GM15510 (cell line): Measurements from ENCODE around the gene ASCC3.

Experiments used
- POLR2A ChIP-seq: IDR thresholded peaks from 3 replicates; pipeline ENCODE4 v1.6.1; 2011; ENCODE audit warnings: borderline replicate concordance; ENCODE audit not compliant: insufficient read length; ENCODE audit errors: extremely low read depth

Gene ASCC3

DNA sequence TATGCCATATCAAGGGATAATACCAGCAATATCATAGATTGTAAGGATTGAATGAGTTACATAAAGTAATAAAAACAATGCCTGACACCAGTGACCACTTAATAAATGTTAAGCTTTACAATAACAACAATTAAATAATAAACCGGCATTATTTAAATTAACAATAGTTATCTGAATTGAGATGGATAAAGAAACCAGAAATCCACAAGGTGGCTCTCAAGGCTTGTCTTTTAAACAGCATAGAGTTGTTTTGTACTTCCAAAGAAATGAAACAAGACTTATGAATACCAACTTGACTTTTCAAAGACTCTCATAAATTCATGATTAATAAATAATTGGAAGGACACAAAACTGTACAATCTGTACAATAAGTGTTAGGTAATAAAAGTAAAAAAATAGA is 203.1 kb downstream of the ASCC3 start:
- no peak for TF ChIP-seq POLR2A

DNA sequence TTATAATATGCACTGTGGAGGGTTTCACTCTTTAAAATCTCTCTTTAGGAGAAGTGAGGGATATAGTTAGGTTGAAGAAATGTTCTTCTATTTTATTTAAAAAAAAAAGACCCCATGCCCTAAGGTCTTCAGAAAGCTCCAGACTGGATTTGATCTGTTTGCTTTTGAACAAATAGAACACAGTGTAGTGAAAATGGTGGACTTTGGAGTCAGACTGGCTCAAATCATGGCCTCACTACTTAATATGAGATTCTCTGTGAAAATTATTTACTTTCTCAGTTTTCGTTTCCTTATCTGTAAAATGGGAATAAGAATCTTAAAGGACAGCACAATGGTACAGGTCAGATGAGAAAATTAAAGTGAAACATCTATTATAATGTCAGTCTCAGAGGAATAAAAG is 203.9 kb downstream of the ASCC3 start:
- TF ChIP-seq POLR2A, result no peak

DNA sequence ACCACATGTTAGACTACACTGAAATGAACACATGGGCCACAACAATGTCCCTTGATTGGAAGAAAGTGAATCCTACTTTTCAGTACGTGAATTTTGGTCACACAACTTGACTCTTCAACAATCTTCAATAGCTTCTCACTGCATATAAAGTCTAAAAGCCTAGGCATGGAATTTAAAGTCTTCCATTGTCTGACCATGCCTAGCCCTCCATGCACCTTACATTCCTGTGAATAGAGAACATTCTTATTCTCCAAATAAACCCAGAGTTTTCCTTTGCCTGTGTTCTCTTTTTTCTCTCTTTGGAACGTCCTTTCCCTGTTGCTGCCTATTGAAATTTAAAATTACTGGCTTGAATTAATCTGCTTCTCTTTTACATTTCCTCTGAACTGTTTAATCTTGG is 207.5 kb downstream of the ASCC3 start:
- no peak for TF ChIP-seq POLR2A

DNA sequence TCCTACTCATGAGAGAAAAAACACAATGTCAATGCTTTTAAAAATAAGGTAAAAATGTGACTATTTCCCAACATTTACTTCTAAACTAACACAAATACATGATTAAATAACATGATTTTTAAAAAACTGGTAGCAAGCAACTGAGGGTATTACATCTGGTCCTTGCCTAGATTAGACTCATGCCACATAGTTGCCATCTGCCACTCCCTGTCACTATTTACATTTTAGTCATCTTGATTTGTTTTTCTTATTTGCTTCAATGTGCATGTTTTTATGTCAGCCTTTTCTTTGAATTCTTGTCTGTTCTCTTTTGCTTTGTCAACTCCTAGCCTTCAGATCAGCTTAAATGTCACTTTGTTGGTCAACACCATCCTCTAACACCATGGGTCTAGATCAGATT is 209.4 kb downstream of the ASCC3 start:
- TF ChIP-seq POLR2A, result no peak

DNA sequence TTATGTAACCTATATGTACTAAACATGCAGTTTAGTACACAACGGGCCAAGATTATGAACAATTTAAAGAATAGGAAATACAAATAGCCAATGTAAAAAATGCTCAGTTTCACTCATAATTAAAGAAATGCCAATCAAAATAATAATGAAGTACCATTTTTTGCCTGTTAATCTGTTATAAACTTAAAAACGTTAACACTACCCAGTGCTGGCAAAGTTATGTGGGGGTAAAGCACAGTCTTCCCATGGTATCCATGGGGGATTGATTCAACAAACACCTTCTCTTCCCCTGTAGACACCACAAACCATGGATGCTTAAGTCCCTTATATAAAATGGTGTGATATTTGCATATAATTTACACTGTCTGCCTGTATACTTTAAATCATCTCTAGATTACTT is 211.1 kb downstream of the ASCC3 start:
- no peak for TF ChIP-seq POLR2A

DNA sequence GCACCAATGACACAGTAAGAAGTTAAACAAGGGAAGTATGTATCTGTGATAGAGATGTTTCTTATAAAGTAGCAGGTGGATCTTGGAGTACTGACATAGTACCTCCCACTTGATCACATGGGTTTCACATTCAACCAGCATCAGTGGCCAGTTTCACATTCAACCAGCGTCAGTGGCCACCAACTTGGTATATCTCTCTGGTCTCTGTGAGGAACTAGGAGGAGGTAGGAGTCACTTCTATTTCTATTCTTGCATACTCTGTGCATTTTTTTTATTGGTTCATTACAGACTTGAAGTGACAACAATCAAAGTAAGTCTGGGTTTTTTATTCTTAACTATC is 216.1 kb downstream of the ASCC3 start:
- TF ChIP-seq POLR2A, result no peak

DNA sequence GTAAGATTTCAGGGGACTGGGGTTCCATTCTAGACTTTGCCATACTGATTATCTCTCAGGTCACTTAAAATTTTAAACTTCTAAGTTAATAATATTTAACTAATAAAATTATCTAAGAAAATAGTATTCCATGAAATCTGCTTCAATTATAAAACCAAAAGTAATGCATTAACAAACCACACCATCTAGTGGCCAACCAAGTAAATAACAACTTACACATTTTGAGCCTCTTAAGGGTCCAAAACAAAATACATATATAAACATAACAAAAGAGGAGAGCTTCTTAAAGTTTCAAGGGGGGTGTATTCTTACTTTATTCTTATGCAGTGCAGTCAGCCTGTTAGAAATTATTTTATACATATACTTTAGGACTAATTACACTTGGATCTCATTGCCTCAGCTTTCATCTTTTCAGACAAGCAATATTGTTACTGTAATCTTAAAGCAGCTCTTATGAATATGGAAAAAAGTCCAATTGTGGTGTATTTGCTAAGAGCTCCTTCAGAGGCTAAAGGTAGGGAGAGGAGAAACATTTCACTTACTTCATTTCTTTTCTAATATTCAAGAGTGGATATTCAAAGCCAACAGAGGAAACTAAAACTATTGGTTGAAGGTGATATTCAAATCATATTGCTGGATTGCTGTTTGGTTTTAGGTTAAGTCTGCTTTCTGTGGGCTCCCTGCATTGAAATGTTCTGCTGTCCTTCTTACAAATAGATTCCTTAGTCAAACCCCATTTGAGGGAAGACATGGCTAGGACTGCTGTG is 216.7 kb downstream of the ASCC3 start:
- no peak for TF ChIP-seq POLR2A

DNA sequence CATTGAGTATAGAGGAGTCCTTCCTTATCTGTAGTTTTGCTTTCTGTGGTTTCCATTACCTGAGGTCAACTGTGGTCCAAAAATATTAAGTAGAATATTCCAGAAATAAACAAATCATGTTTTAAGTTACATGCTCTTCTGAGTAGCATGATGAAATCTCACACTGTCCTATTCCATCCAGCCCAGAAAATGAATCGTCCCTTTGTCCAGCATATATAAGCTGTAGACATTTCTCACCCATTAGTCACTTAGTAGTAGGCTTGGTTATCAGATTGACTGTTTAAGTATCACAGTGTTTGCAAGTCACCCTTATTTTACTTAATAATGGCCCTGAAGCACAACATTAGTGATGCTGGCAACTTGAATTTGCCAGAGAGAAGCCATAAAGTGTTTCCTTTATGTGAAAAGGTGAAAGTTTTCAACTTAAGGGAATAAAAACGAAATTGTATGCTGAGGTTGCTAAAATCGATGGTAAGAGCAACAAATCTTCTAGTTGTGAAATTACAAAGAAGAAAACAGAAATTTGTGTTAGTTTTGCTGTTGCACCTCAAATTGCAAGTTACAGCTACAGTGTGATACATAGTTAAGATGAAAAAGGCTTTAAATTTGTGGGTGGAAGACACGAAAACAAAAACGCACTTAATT is 217.8 kb downstream of the ASCC3 start:
- no peak for TF ChIP-seq POLR2A

DNA sequence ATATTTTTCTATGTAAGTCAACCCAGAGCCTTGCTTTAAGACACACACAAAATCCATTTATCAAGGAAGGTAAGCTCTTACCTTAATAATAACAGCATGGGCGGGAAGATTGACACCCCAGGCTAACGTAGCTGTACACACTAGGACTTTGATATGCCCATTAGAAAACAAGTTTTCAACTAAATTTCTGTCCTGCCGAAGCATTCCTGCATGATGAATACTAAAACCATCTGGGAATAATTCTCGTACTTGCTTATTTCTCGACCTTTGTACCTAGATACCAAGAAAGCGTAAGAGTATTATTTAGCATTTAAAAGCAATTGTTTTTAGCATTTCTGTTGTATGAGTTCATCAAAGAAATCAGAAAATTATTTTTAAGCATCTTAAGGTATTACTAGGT is 218.9 kb downstream of the ASCC3 start:
- no peak for TF ChIP-seq POLR2A

DNA sequence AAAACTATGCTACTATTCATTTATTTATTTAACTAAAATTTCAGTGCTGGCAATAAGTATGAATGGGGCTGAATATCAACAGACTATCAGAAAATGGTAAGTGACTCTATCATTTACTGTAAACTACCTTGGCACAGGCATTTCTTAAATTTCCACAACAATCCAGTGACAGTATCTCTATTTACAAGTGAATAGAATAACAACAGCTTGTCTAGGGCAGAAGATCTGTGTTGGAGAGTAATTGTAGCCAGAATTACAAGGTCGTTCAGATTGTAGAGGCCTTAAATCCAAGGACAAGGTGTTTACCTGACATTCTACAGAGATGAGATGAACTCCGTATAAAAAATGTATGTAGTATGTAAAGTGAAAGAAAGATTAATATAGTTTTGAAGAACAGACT is 222.6 kb downstream of the ASCC3 start:
- no peak for TF ChIP-seq POLR2A

DNA sequence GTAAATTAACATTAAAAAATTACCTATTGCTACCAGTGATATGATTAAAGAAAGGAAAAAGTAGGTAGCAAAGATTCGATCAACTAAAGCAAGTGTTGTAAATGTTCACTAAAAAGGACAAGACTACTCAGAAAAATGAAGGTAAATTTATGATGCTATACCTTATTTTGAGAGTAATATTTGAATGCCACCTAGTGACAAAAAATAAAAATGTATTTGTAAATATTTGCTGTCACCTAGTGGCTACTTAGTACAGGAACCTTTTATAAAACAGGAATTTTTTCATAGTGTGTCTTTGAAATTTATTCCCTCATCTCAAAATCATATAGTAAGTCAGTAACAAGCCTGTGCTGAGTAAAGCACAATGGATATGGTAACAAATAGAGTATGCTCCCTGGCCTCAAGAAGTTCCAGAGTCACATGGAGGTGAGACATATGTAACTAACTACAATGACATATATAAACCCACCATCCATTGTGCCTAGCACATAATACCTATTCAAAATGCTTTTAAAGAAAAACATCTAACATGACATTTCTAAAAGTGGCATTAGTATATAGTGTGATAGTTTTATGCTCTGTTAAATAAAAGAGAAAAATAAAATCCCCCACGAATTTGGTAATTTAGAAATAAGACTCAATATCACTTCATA is 223.3 kb downstream of the ASCC3 start:
- TF ChIP-seq POLR2A, result no peak

DNA sequence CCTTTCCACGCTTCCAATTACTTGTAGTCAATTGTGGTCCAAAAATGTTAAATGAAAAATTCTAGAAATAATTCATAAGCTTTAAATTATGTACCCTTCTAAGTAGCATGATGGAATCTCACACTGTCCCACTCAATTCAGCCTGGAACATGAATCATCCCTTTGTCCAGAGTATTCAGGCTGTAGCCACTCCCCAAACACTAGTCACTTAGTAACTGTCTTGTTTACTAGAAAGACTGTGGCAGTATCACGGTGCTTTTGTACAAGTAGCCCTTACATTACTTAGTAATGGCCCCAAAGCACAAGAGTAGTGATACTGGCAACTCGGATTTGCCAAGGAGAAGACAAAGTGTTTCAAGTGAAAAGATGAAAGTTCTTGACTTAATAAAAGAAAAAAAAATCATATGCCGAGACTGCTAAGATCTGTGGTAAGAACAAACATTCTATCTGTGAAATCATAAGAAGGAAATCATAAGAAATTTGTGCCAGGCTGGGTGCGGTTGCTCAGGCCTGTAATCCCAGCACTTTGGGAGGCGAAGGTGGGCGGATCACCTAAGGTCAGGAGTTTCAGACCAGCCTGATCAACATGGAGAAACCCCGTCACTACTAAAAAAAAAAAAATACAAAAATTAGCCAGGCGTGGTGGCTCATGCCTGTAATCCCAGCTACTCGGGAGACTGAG is 247.9 kb downstream of the ASCC3 start:
- no peak for TF ChIP-seq POLR2A

DNA sequence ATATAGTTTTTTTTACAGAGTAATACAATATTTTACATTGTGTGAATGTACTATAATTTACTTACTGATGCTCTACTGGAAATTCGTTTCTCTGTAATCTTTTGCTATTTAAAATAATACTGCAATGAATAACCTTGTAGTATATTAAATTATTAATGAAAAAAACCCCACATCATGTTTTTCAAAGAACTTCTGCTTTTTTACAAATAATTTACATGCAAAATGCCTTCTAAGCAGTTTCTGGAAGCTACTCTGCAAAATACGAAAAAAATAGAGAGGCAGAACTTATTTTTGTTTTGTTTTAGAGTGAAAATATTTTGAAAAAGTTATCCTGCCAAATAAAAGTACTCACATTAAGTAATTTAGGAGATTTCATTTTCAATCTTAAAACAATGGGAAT is 250.6 kb downstream of the ASCC3 start:
- no peak for TF ChIP-seq POLR2A

DNA sequence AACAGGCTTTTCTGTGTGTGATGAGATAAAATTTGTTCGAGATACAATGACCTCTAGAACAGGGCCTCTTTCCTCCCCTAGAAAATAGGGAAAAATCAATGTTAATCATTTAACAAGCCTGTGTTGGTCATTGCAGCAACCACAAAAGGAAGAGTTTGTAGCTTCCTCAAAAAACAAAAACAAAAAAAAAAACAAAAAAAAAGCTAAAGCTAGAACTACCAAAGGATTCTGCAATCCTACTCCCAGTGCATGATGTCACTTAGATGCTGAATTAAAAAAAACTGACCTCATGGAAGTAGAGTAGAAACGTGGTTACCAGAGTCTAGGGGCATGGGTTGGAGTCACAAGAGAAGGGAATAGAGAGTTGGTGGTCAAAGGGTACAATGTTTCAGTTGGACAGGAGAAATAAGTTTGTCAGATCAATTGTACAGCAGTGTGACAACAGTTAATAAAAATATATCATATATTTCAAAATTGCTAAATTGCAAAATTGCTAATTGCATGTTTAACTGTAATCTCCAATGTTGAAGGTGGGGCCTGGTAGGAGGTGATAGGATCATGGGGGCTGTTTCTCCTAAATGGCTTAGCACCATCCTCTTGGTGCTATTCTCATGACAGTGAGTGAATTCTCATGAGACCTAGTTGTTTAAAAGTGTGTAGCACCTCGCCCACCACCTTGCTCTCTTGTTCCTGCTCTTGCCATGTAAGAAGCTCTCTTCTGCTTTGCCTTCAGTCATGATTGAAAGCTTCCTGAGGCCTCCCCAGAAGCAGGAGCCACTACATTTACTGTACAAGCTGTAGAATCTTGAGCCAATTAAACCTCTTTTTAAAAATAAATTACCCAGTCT is 253.0 kb downstream of the ASCC3 start:
- no peak for TF ChIP-seq POLR2A
